Loucy (cell line): ENCODE measurements around the gene PAQR4.
A peak's percentile ranks its signal among the peaks of the same experiment; 100 is the strongest.

ENCODE experiments used
- H2AFZ ChIP-seq: fragments of 200-600 bp; sonication (generic); 2 replicates; pipeline ENCODE4 v1.6.0; 2016; ENCODE audit warnings: antibody characterized with exemption, mild to moderate bottlenecking, low read length, moderate library complexity
- H3F3A ChIP-seq: fragments of 200-600 bp; 2 replicates; pipeline ENCODE4 v1.6.0; 2016; ENCODE audit warnings: antibody characterized with exemption, low read depth, mild to moderate bottlenecking
- H3K27me3 ChIP-seq: fragments of 200-600 bp; sonication (generic); 2 replicates; pipeline ENCODE4 v1.6.1; 2014; ENCODE audit warnings: low read length, mild to moderate bottlenecking; ENCODE audit not compliant: insufficient read depth, poor library complexity, severe bottlenecking
- H3K36me3 ChIP-seq: fragments of 200-600 bp; sonication (generic); 2 replicates; pipeline ENCODE4 v1.6.1; 2016; ENCODE audit warnings: low read length; ENCODE audit not compliant: insufficient read depth
- H3K4me1 ChIP-seq: fragments of 200-600 bp; sonication (generic); 2 replicates; pipeline ENCODE4 v1.5.1; 2014; ENCODE audit warnings: low read length, mild to moderate bottlenecking; ENCODE audit not compliant: insufficient read depth, poor library complexity, severe bottlenecking
- H3K4me2 ChIP-seq: fragments of 200-600 bp; sonication (generic); 2 replicates; pipeline ENCODE4 v1.6.0; 2014; ENCODE audit warnings: antibody characterized with exemption, low read length, low read depth, mild to moderate bottlenecking; ENCODE audit not compliant: poor library complexity, severe bottlenecking
- H3K4me3 ChIP-seq: fragments of 200-600 bp; sonication (generic); 2 replicates; pipeline ENCODE4 v1.5.1; 2014; ENCODE audit warnings: low read length, mild to moderate bottlenecking, mixed read lengths; ENCODE audit not compliant: poor library complexity, severe bottlenecking
- H3K79me2 ChIP-seq: fragments of 200-600 bp; sonication (generic); 2 replicates; pipeline ENCODE4 v1.6.1; 2014; ENCODE audit warnings: low read length; ENCODE audit not compliant: insufficient read depth
- H3K9ac ChIP-seq: fragments of 200-600 bp; sonication (generic); 2 replicates; pipeline ENCODE4 v1.6.0; 2014; ENCODE audit warnings: mild to moderate bottlenecking, low read depth, low read length, moderate library complexity; ENCODE audit not compliant: poor library complexity, severe bottlenecking
- H3K9me2 ChIP-seq: fragments of 200-600 bp; sonication (generic); replicated peaks from 2 replicates; pipeline ENCODE4 v1.6.1; 2016; ENCODE audit warnings: low read depth, low read length, mixed read lengths
- H3K9me3 ChIP-seq: fragments of 200-600 bp; sonication (generic); 2 replicates; pipeline ENCODE4 v1.6.1; 2014; ENCODE audit warnings: mild to moderate bottlenecking, antibody characterized with exemption, low read length, low read depth; ENCODE audit not compliant: insufficient read depth
- H4K20me1 ChIP-seq: fragments of 200-600 bp; sonication (generic); 2 replicates; pipeline ENCODE4 v1.6.0; 2014; ENCODE audit warnings: antibody characterized with exemption, low read length, mild to moderate bottlenecking; ENCODE audit not compliant: insufficient read depth, poor library complexity, severe bottlenecking
- EZH2phosphoT487 ChIP-seq: fragments of 200-600 bp; IDR thresholded peaks from 2 replicates; pipeline ENCODE4 v1.6.1; 2018; ENCODE audit warnings: antibody characterized with exemption, mild to moderate bottlenecking, moderate library complexity, borderline replicate concordance
- TF ChIP-seq, protein P1 (sequence below): fragments of 200-600 bp; sonication (generic); conservative IDR thresholded peaks from 2 replicates; pipeline ENCODE4 v1.5.1; 2014; ENCODE audit warnings: mild to moderate bottlenecking, antibody characterized with exemption, low read length

PAQR4 gene

DNA sequence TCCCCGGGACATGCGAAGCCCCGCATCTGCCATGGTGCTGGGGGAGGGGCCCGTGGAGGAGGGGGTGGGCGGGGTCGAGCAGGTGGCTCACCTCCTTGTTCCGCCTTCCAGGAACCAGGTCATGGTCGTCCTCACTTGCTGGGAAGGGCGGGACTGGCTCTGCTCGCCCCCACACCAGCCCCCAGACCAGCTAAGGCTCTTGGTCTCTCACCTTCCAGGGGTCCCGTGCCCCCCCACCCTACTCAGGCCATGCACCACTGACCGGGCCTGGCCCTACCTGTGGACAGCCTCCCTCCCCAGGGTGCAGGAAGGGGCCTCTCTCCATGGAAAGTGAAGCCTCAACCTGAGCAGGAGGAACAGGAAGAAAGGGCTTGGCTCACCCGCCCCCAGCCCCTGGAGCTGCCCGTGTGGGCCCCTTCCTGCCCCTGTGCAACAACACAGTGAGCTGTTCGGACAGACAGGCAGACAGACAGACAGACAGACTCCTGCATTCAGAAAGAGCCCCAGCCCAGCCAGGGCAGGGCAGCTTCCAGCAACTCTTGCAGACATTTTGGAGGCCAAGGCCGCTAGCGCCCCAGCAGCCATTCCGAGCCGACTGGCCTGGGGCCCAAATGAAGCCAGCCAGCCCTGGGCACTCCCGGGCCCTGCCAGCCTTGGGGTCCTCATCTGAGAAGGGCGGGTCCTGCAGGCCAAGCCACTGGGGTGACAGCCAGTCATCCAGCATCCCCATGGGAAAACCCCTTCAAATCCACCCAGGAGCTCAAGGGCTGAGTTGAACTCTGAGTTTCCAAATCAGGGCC, 13.2 kb upstream of the PAQR4 start:
- H3F3A ChIP-seq, result no peaks in the 10 kb centered on the region
- H3K27me3 ChIP-seq, result no peaks in the 10 kb centered on the region
- peaks cover 4% of the 10 kb centered on the region for H3K4me1 ChIP-seq
- H3K9me3 ChIP-seq, result no peaks in the 10 kb centered on the region
- H3K4me2 ChIP-seq, result peak overlapping the region; percentile 65
- no peaks in the 10 kb centered on the region for H3K36me3 ChIP-seq
- TF ChIP-seq, protein P1, sequence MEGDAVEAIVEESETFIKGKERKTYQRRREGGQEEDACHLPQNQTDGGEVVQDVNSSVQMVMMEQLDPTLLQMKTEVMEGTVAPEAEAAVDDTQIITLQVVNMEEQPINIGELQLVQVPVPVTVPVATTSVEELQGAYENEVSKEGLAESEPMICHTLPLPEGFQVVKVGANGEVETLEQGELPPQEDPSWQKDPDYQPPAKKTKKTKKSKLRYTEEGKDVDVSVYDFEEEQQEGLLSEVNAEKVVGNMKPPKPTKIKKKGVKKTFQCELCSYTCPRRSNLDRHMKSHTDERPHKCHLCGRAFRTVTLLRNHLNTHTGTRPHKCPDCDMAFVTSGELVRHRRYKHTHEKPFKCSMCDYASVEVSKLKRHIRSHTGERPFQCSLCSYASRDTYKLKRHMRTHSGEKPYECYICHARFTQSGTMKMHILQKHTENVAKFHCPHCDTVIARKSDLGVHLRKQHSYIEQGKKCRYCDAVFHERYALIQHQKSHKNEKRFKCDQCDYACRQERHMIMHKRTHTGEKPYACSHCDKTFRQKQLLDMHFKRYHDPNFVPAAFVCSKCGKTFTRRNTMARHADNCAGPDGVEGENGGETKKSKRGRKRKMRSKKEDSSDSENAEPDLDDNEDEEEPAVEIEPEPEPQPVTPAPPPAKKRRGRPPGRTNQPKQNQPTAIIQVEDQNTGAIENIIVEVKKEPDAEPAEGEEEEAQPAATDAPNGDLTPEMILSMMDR, result no peak
- no peaks in the 10 kb centered on the region for H4K20me1 ChIP-seq
- peak overlapping the region; percentile 57; the same call in 1 of the 2 replicates for H2AFZ ChIP-seq
- H3K79me2 ChIP-seq, result no peaks in the 10 kb centered on the region
- H3K9ac ChIP-seq, result peak overlapping the region; percentile 55
- H3K9me2 ChIP-seq, result no peaks in the 10 kb centered on the region
- peak overlapping the region; percentile 35 for H3K4me3 ChIP-seq

GRCh38 chr16:2956579-2956956, 12.6 kb upstream of the PAQR4 start:
- H3K9me2 ChIP-seq, result no peaks in the 10 kb centered on the region
- no peaks in the 10 kb centered on the region for H3F3A ChIP-seq
- no peak overlapping the region for H3K4me3 ChIP-seq
- peak overlapping the region; percentile 55 for H3K9ac ChIP-seq
- peak overlapping the region; percentile 65 for H3K4me2 ChIP-seq
- no peaks in the 10 kb centered on the region for H4K20me1 ChIP-seq
- H3K79me2 ChIP-seq, result no peaks in the 10 kb centered on the region
- peak overlapping the region; percentile 57; the same call in 1 of the 2 replicates for H2AFZ ChIP-seq
- H3K4me1 ChIP-seq, result peaks cover 4% of the 10 kb centered on the region
- no peaks in the 10 kb centered on the region for H3K27me3 ChIP-seq
- H3K9me3 ChIP-seq, result no peaks in the 10 kb centered on the region
- no peaks in the 10 kb centered on the region for H3K36me3 ChIP-seq
- no peak for TF ChIP-seq EZH2phosphoT487
- TF ChIP-seq, protein P1, result no peak

GRCh38 chr16:2959206-2959605, 9.9 kb upstream of the PAQR4 start:
- no peak for TF ChIP-seq EZH2phosphoT487
- TF ChIP-seq, protein P1, result no peak

More at GRCh38 chr16:2959206-2959605, 9.9 kb upstream of the PAQR4 start:
- no peaks in the 10 kb centered on the region for H3K9me2 ChIP-seq
- no peaks in the 10 kb centered on the region for H3K27me3 ChIP-seq
- H3K79me2 ChIP-seq, result no peaks in the 10 kb centered on the region
- H4K20me1 ChIP-seq, result no peaks in the 10 kb centered on the region
- H3K4me2 ChIP-seq, result no peak overlapping the region
- no peak overlapping the region for H3K4me3 ChIP-seq
- H3K4me1 ChIP-seq, result peaks cover 4% of the 10 kb centered on the region
- H3K9me3 ChIP-seq, result no peaks in the 10 kb centered on the region
- no peaks in the 10 kb centered on the region for H3F3A ChIP-seq
- no peak overlapping the region for H2AFZ ChIP-seq
- no peaks in the 10 kb centered on the region for H3K36me3 ChIP-seq
- H3K9ac ChIP-seq, result no peak overlapping the region
